GM21528 (cell line): ENCODE data around the gene CCDC40.

Experiments
- ATAC-seq: cut with Tn5 transposase; IDR thresholded peaks from one replicate; pipeline ENCODE4 v1.9.1; 2021; ENCODE audit warnings: mild to moderate bottlenecking, moderate library complexity; ENCODE audit not compliant: unreplicated experiment, low FRiP score

The CCDC40 gene

DNA sequence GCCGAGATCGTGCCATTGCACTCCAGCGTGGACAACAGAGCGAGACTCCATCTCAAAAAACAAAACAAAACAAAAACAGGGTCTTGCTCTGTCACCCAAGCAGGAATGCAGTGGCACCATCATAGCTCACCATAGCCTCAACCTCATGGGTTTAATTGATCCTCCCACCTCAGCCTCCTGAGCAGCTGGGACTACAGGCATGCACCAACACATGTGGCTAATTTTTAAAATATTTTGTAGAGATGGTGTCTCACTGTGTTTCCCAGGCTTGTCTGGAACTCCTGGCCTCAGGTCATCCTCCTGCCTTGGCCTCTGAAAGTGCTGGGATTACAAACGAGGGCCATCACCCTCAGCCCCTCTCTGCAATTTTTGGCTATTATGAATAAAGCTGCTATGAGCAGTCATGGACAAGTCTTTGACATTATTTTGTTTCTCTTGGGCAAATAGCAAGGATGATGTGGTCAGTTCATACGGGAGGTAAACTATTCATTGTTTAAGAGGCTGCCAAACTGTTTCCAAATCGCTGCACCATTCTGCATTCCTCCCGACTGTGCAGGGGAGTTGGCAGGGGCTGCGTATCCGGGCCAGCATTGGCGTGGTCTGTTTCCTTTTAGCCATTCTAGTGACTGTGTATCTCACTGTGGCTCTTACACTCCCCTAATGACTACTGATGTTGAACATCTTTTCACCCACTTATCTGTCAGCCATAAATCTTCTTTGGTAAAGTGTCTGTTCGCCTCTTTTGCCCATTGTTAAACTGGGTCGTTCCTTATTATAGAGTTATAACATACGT lies 89.4 kb downstream of the CCDC40 start:
- no peak for ATAC-seq

DNA sequence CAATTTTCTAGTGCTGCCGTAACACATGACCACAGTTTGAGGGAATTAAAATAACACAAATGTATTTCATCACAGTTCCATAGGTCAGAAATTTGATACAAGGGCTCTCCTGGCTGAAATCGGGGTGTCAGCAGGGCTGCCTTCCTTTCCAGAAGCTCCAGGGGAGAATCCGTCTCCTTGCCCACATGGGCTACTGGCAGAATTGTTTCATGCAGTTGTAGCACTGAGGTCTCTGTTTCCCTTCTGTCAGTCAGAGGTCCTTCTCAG lies 89.9 kb downstream of the CCDC40 start:
- no peak for ATAC-seq

DNA sequence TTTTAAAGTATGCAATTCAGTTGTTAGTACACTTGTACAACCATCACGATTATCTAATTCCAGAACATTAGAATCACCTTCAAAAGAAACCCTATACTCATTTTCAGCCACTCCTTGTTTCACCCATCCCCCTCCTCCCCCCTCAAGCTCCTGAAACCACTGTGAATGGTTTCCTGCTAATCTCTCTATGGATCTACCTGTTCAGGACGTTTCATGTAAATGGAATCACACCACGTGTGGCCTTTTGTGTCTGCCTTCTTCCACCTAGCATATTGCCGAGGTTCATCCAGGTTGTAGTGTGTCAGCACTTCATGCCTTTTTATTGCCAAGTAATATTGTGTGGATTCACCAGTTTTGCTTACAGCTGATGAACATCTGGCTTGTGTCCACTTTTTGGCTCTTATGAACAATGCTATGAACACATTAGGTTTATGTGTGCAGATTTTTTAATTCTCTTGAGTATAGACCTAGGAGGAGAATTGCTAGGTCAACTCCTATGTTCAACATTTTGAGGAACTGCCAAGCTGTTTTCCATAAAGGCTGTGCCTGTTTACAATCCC lies 92.6 kb downstream of the CCDC40 start:
- no peak for ATAC-seq

DNA sequence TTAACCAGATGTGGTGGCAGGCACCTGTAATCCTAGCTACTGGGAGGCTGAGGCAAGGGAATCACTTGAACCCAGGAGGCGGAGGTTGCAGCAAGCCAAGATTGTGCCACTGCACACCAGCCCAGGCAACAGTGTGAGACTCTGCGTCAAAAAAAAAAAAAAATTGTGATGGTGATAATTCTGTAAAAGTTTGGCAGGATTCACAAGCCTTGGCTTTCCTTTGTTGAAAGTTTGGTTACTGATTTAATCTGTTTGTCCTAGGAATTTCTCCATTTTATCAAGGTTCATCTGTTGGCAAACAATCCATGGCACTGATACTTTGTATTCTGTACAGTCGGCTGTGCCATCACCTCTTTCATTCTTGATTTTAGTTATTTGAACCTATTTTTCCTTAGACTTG lies 94.5 kb downstream of the CCDC40 start:
- ATAC-seq = no peak

GRCh38 chr17:80132906-80133625 lies 96.6 kb downstream of the CCDC40 start:
- no peak for ATAC-seq

DNA sequence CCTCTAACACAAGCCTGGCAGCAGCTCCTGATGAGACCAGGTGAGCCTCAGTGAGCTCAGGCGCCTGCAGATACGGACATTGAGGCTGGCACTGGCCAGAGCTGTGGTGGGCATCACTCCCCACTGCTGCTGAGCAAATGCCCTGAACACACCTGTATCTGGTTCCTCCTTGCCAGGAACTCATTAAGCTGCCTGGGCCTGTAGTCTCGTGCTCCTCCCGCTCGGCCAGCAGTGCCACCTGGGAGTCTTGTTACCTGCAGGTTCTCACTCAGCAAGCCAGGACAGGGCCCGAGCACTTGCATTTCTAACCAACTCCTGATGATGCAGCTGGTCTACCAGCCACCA lies 97.2 kb downstream of the CCDC40 start:
- no peak for ATAC-seq

DNA sequence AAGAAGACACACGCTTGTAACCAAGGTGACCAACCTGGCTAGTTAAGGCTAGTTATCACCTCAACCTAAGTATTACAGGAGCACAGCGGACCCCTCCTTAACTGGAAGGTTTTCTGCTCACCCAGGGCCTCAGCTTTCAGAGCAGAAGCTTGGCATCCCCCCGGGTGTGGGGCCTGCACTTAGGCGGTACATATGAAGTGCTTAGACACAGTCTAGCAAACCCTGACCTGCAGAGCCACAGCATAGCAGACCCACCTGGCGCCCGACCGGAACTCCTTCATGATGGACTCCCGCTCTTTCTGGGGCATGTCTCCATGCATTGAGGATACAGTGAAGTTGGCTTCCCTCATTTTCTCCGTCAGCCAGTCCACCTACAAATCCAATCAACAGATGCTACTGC lies 100.7 kb downstream of the CCDC40 start:
- no peak for ATAC-seq

- no peak for ATAC-seq
Measured at GRCh38 chr17:80138856-80139426, 102.5 kb downstream of the CCDC40 start.

GRCh38 chr17:80141463-80142165 lies 105.2 kb downstream of the CCDC40 start:
- no peak for ATAC-seq

- ATAC-seq = no peak
Measured at GRCh38 chr17:80142929-80143328, 106.5 kb downstream of the CCDC40 start.

DNA sequence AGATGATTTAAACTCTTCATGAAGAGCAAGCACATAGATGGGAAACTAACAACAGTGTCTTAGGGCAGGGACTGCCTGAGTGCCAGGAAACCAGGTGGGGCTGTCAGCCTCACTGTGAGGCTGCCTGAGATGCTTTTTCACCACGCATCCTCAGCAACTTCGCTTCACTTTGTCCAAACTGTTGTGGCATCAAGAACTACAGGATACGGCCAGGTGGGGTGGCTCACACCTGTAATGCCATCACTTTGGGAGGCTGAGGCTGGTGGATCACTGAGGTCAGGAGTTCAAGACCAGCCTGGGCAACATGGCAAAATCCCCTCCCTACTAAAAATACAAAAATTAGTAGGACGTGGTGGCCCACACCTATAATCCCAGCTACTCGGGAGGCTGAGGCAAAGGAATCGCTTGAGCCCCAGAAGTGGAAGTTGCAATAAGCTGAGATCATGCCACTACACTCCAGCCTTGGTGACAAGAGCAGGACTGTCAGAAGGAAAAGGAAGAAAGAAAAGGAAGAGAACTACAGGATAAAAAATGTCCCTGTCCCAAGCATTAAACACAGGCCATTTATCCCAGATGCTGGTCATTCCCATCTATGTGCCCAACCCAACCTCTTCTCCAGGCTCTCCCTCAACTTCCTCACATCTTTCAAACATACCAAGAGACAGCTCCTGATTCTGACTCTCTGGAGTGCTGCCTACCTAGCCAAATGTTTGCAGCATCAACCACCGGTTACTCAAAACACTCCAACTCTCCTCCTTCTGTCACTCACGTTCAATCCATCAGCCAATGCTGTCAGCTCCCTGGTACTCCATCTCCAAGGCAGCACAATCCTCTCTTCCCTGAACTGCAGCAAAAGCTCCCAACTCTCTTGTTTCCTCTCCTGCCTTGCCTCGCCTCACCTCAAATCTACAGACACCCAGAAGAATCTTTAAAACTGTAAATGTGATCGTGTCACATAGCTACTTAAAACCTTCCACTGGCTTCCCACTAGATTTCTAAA lies 108.9 kb downstream of the CCDC40 start:
- ATAC-seq = no peak

DNA sequence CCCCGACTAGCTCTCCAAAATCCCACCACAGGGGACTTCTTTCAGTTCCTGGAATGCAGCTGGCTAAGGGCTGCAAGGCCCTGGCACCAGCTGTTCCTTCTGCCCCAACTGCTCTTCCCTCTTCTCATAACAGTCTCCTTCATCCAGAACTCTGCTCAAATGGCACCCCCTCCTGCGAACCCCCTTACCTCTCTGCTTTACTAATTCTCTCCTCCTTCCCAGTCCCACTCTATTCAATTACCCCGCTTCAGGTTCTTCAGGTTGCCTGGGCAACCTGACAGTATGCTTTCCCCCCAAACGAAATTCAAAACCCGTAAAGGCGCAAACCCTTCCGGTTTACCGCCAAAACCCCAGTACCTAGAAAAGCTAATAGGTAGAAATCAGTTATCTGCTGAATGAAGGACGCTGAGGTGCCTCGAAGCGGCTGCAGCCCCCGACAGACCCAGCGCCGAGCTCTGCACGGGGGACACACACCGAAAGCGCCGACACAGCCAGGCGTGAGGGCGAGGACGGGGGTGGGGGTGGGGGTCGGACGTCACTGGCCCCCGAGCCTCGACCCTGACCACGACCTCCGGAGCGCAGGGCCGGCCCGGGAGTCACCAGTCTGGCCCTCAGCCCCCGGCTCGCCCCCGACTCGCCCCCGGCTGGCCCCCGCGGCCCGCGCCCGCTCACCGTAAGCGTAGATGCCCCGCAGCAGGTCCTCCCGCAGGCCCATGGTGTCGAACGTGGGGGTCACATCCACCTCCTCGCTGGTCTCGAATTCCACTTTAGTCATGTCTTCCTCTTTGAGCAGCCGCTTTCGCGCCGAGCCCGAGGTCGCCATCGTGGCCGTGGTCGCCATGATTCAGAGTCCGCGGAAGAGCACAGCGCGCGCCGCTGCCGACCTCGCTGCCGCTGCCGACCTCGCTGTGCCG lies 109.9 kb downstream of the CCDC40 start:
- peak; percentile 12 for ATAC-seq

DNA sequence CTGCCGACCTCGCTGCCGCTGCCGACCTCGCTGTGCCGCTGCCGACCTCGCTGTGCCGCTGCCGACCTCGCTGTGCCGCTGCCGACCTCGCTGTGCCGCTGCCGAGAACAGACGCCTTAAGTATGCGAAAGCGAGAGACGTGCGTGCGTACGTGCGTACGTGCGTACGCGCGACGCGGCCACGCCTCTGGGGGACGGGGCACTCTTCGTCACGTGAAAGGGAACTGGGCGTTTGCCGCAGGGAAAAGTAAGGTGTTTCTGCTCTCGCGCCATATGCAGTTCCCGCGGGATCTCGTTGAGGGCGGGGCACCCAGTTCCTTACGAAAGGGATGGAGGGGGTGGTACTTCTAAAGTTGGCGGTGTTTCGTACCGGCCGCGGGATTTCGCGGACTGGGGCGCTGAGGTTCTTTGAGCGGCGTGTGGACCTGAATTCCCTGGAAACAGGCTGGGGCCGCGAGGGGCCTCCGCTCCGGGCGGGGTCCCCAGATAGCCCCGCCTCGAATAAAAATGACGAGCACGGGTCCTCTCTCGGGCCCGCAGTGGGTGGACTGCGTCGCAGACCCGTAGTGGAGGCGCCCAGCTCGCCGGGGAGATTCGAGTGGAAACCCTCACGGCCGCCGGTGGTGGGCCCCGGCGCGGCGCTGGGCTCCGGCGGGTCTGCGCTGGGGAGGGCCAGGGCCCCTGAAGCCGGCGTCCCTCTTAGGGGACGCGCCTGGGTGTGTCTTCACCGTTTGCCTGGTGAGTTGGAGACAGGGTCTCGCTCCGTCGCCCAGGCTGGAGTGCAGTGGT lies 110.8 kb downstream of the CCDC40 start, which contains the start of gene EIF4A3:
Gene EIF4A3 (minus strand): TSS at position 94 of the 788 bp plus-strand sequence. CDS start 167 bp downstream, outside the sequence.
- ATAC-seq = peak; percentile 74
